Measurements from ENCODE around the gene FOXS1. TPM values are rescaled to one million over a fixed set of nuclear protein-coding genes. Genes with fewer than 3 reads are reported as not detected.

FOXS1 gene
- total and polyA plus RNA-seq, 5 donors from 2014 or later, result not detected

DNA sequence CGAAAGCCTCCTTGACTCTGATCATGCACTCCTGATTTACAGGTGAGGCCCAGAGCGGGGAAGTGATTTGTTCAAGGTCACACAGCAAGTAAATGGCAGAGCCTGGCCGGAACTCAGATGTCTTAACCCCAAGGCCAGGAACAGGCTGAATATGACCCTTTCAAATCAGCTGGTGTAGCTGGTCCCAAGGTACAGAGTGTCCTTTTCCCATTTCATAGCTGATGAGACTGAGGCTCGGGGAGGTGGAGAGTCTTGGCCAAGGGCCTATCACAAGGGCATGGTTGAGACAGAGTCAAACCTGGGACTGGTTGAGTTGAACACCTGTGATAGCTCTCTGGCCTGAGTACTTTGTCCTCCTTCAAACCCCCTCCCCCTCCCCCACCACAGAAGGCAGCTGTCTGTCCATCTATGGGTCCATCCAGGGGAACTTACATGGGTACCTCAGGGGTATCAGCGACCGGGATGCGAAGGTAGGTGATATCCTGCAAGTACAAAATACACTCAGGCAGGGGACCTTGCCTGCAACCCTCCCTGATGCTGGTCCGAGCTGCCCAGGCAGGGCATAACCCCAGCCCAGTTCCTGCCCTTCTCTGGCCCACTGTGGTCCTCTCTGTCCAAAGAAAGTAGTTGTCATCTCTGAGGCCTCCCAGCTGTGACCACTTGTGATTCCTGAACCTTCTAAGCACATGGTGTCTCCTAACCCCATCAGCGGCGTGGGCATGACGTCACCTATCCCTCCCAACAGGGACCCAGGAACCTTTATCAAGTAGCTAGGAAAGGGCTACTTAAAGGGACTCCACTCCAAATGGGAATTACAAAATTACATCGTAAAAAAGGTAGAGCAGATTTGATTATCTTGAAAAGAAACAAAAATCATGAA is 19.4 kb upstream of the FOXS1 start:
- no peak overlapping the region for H3K4me3 Mint-ChIP-seq
- H3K27ac Mint-ChIP-seq, result no peak overlapping the region
- no peak overlapping the region for H3K27ac ChIP-seq (ENCODE audit: insufficient read depth, low read length, poor library complexity, severe bottlenecking)
- H3K27me3 Mint-ChIP-seq, result peaks cover 45% of the 10 kb centered on the region
- H3K4me3 ChIP-seq (ENCODE audit: low read depth, low read length), result no peak overlapping the region
- H3K27me3 ChIP-seq (ENCODE audit: control insufficient read depth, insufficient read depth, low read length), result peaks cover 10% of the 10 kb centered on the region
- H3K4me1 Mint-ChIP-seq, result peaks cover 0 to 25% (median 2%) of the 10 kb centered on the region in 4 donors
- H3K4me1 ChIP-seq (ENCODE audit: control insufficient read depth, insufficient read depth, low read length, poor library complexity, severe bottlenecking), result peaks cover 17% of the 10 kb centered on the region
- ATAC-seq (ENCODE audit: low read depth in 2 of 2), result no peak
- no peaks in the 10 kb centered on the region for H3K36me3 Mint-ChIP-seq
- DNase-seq, result no peak
- H3K36me3 ChIP-seq (ENCODE audit: control insufficient read depth, insufficient read depth, low read length), result no peaks in the 10 kb centered on the region
- no peaks in the 10 kb centered on the region for H3K9me3 ChIP-seq (ENCODE audit: control insufficient read depth in 2 of 2, low read length in 2 of 2)
- no peaks in the 10 kb centered on the region for H3K9me3 Mint-ChIP-seq

DNA sequence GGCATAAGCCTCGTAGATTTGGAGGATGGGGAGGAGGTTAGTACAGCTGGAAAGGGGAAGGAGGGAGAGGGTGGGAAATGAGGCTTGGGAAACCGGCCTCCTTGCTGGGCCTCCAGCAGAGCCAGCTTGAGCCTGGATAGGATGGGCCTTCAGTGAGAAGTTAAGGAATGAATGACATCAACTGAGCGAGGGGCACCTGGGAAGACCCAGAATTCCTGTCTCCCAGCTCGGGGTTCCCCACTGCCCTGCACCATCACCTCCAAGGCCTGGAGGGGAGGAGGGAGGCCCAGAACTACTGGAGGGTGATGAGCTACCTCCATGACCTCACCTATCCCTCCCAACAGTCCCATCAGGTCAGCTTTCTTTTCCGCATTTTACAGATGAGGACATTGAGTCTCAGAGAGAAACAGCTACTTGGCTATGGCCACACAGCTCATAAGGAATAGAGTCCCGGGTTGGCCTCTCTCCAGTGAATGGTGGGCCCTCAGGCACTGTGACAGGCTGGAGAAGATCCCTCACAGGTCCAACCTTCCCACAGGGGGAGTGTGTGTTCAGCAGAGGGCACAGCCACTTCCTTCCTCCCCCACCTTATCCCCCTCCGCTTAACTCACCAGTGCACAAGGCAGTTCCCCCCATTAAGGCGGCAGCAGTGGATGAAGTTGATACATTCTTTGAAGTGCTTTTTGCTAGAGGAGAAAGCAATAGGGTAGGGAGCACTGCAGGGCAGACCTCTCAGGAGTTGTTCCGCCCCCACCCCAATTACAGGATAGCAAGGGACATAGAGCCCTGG is 18.1 kb upstream of the FOXS1 start:
- Mint-ChIP-seq H3K4me1 (peaks cover 0 to 20% (median 2%) of the 10 kb centered on the region in 4 donors), H3K9me3 (no peaks in the 10 kb centered on the region), H3K27me3 (peaks cover 48% of the 10 kb centered on the region), H3K36me3 (no peaks in the 10 kb centered on the region), H3K27ac (no peak overlapping the region), H3K4me3 (no peak overlapping the region)
- Histone ChIP-seq H3K4me1 (ENCODE audit: control insufficient read depth, insufficient read depth, low read length, poor library complexity, severe bottlenecking) (peaks cover 13% of the 10 kb centered on the region), H3K36me3 (ENCODE audit: control insufficient read depth, insufficient read depth, low read length) (no peaks in the 10 kb centered on the region), H3K4me3 (ENCODE audit: low read depth, low read length) (no peak overlapping the region), H3K9me3 (ENCODE audit: control insufficient read depth in 2 of 2, low read length in 2 of 2) (no peaks in the 10 kb centered on the region), H3K27me3 (ENCODE audit: control insufficient read depth, insufficient read depth, low read length) (peaks cover 14% of the 10 kb centered on the region), H3K27ac (ENCODE audit: insufficient read depth, low read length, poor library complexity, severe bottlenecking) (no peak overlapping the region)
- no peak for DNase-seq
- no peak for ATAC-seq (ENCODE audit: low read depth in 2 of 2)

DNA sequence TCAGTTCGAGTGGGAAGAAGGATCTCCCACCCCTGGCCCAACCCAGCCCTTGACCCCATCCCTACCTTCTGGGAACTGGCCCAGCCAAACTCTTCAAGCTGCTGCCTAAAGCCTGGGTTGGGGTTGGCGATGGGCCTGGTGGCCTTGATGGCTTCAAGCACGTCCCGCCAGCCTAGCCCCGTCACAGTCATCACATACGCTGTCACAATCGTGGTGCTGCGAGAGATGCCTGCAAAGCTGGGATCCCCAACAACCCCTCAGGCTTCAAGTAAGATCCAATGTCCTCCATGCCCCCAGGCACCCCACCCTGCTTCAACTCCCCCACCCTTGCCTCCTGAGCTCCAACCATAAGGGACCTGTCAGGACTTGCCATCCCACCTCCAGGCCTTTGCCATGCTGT is 17.1 kb upstream of the FOXS1 start:
- no peak for DNase-seq
- Histone ChIP-seq H3K36me3 (ENCODE audit: control insufficient read depth, insufficient read depth, low read length) (no peaks in the 10 kb centered on the region), H3K27me3 (ENCODE audit: control insufficient read depth, insufficient read depth, low read length) (peaks cover 10% of the 10 kb centered on the region), H3K4me3 (ENCODE audit: low read depth, low read length) (no peak overlapping the region), H3K9me3 (ENCODE audit: control insufficient read depth in 2 of 2, low read length in 2 of 2) (no peaks in the 10 kb centered on the region), H3K4me1 (ENCODE audit: control insufficient read depth, insufficient read depth, low read length, poor library complexity, severe bottlenecking) (peaks cover 13% of the 10 kb centered on the region), H3K27ac (ENCODE audit: insufficient read depth, low read length, poor library complexity, severe bottlenecking) (no peak overlapping the region)
- Mint-ChIP-seq H3K27me3 (peaks cover 45% of the 10 kb centered on the region), H3K27ac (no peak overlapping the region), H3K9me3 (peaks cover 0 to 2% (median 0%) of the 10 kb centered on the region in 7 donors), H3K36me3 (no peaks in the 10 kb centered on the region), H3K4me1 (peaks cover 0 to 20% (median 2%) of the 10 kb centered on the region in 4 donors), H3K4me3 (peak overlapping the region in 2 of 4 donors; percentile 47 to 48)
- no peak for ATAC-seq (ENCODE audit: low read depth in 2 of 2)

DNA sequence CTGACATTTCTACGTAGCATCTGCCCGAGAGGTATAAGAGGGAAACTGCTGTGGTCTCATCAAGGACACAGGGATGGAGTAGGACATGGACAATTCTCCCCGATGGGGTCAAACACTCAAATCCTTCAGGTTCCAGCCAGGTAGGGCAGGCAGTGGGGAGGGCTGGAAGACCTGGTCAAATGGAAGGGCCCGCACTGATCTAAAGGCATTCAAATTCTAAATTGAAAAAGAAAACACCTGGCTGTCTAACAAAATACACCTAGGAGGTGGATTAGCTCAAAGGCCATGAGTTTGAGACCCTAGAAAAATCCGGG is 16.7 kb upstream of the FOXS1 start:
- ATAC-seq (ENCODE audit: low read depth in 2 of 2), result no peak
- no peaks in the 10 kb centered on the region for H3K36me3 ChIP-seq (ENCODE audit: control insufficient read depth, insufficient read depth, low read length)
- DNase-seq, result no peak
- H3K27ac ChIP-seq (ENCODE audit: insufficient read depth, low read length, poor library complexity, severe bottlenecking), result no peak overlapping the region
- peaks cover 0 to 20% (median 2%) of the 10 kb centered on the region in 4 donors for H3K4me1 Mint-ChIP-seq
- H3K27ac Mint-ChIP-seq, result no peak overlapping the region
- H3K36me3 Mint-ChIP-seq, result no peaks in the 10 kb centered on the region
- H3K27me3 ChIP-seq (ENCODE audit: control insufficient read depth, insufficient read depth, low read length), result peaks cover 10% of the 10 kb centered on the region
- no peaks in the 10 kb centered on the region for H3K9me3 ChIP-seq (ENCODE audit: control insufficient read depth in 2 of 2, low read length in 2 of 2)
- peaks cover 42% of the 10 kb centered on the region for H3K27me3 Mint-ChIP-seq
- peak overlapping the region in 3 of 4 donors; percentile 52 to 90 (median 65) for H3K4me3 Mint-ChIP-seq
- H3K4me1 ChIP-seq (ENCODE audit: control insufficient read depth, insufficient read depth, low read length, poor library complexity, severe bottlenecking), result peaks cover 13% of the 10 kb centered on the region
- no peak overlapping the region for H3K4me3 ChIP-seq (ENCODE audit: low read depth, low read length)
- H3K9me3 Mint-ChIP-seq, result peaks cover 0 to 2% (median 0%) of the 10 kb centered on the region in 7 donors

DNA sequence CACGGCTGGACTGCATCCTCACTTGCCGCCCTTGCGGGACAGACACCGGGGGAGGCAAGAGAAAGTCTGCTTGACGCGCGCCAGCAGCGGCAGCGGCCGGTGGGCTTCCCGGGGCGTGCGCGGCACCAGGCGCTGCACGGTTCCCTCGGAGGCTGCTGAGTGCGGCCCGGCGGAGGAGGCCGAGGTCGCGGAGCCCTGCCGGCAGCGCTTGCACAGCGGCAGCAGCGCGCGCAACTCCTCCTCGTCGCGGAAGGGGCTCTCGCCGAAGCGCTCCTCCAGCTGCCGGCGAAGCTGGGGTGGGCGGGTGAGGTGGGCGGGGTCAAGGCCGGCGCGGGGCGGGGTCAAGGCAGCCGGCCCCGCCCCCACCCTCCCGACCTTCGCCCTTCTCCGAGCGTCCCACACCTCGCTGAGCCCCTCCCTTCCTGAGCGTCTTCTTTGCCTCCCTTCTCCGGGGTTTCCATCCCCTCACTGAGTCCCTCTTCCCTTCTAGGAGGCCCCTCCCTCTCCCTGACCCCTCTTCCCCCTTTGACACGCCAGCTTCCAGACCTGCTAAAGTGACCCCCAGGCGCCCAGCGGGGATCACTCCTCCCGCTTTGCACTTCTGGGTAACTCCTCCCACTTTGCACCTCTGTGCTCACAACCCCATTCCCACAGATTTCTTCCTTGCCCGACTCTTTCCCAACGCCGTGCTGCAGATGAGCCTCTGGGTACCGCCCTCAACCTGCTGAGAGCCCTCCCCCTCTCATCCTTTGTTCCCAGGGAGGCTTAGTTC is 16.2 kb upstream of the FOXS1 start:
- H3K27ac ChIP-seq (ENCODE audit: insufficient read depth, low read length, poor library complexity, severe bottlenecking), result no peak overlapping the region
- H3K4me3 Mint-ChIP-seq, result peak overlapping the region in 3 of 4 donors; percentile 52 to 90 (median 65)
- DNase-seq, result peak; percentile 40 to 76 (median 48)
- H3K4me1 ChIP-seq (ENCODE audit: control insufficient read depth, insufficient read depth, low read length, poor library complexity, severe bottlenecking), result peaks cover 13% of the 10 kb centered on the region
- no peaks in the 10 kb centered on the region for H3K36me3 Mint-ChIP-seq
- peaks cover 0 to 2% (median 0%) of the 10 kb centered on the region in 7 donors for H3K9me3 Mint-ChIP-seq
- no peaks in the 10 kb centered on the region for H3K36me3 ChIP-seq (ENCODE audit: control insufficient read depth, insufficient read depth, low read length)
- peak; percentile 56 to 73 for ATAC-seq (ENCODE audit: low read depth in 2 of 2)
- H3K4me1 Mint-ChIP-seq, result peaks cover 0 to 20% (median 2%) of the 10 kb centered on the region in 4 donors
- no peak overlapping the region for H3K4me3 ChIP-seq (ENCODE audit: low read depth, low read length)
- no peak overlapping the region for H3K27ac Mint-ChIP-seq
- H3K9me3 ChIP-seq (ENCODE audit: control insufficient read depth in 2 of 2, low read length in 2 of 2), result no peaks in the 10 kb centered on the region
- peaks cover 10% of the 10 kb centered on the region for H3K27me3 ChIP-seq (ENCODE audit: control insufficient read depth, insufficient read depth, low read length)
- H3K27me3 Mint-ChIP-seq, result peaks cover 37% of the 10 kb centered on the region

DNA sequence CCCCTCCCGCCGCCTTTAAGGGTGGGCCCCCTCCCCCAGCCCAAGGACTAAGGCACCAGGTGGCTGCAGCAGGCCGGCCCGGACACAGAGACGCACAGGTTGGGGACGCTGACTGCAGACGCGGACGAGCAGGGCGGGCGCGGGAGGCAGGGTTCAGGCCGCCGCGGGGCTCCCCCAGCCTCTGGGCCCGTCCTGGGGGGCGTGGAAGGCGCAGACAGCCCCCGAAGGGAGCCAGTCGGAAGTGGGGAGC is 15.7 kb upstream of the FOXS1 start:
- peaks cover 10% of the 10 kb centered on the region for H3K27me3 ChIP-seq (ENCODE audit: control insufficient read depth, insufficient read depth, low read length)

DNA sequence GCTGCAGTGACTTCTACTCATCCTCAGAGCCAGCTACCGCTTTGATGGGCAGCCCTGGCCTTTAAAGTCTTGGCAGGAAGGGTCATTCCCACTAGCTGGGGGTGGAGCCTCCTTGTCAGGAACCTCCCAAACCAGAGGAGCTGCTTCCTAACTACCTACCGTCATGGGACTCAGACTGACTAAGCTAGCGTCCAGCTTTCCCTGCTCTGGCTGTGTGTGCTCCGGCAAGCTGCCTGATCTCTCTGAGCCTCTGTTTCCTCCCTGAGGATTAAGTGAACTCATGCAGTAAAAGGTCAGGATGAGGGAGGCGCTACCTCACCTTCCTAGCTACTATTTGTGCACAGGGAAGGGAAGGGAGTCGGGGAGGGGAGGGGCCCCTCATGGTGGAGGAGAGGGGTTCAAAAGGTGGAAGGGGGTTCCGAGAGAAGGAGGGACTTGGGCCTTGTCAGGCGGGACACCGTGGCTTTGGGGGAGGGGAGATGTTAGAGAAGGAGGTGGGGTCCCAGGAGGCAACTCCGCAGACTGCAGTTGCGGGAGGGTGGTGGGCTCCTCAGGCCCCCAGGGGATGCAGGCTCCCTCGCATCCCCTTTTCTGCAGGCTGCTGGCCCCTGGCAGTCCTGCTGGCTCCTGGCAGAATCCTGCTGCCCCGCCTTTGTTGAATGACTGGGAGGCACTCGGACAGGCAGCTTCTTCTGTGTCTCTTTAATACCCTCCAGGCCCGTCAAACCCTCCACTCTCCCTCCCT is 15.2 kb upstream of the FOXS1 start:
- no peak overlapping the region for H3K27ac ChIP-seq (ENCODE audit: insufficient read depth, low read length, poor library complexity, severe bottlenecking)
- no peaks in the 10 kb centered on the region for H3K9me3 ChIP-seq (ENCODE audit: control insufficient read depth in 2 of 2, low read length in 2 of 2)
- Mint-ChIP-seq H3K36me3 (no peaks in the 10 kb centered on the region), H3K4me3 (peak overlapping the region; percentile 19 to 52 (median 32)), H3K4me1 (peaks cover 0 to 20% (median 2%) of the 10 kb centered on the region in 4 donors), H3K9me3 (peaks cover 0 to 2% (median 0%) of the 10 kb centered on the region in 7 donors), H3K27me3 (peaks cover 35% of the 10 kb centered on the region), H3K27ac (no peak overlapping the region)
- H3K4me3 ChIP-seq (ENCODE audit: low read depth, low read length), result no peak overlapping the region
- DNase-seq (no peak), ATAC-seq (ENCODE audit: low read depth in 2 of 2) (no peak)
- H3K36me3 ChIP-seq (ENCODE audit: control insufficient read depth, insufficient read depth, low read length), result no peaks in the 10 kb centered on the region
- H3K4me1 ChIP-seq (ENCODE audit: control insufficient read depth, insufficient read depth, low read length, poor library complexity, severe bottlenecking), result peaks cover 13% of the 10 kb centered on the region
- peaks cover 11% of the 10 kb centered on the region for H3K27me3 ChIP-seq (ENCODE audit: control insufficient read depth, insufficient read depth, low read length)

More for the DNA sequence above, 15.7 kb upstream of the FOXS1 start:
- H3K27ac Mint-ChIP-seq, result no peak overlapping the region
- peaks cover 13% of the 10 kb centered on the region for H3K4me1 ChIP-seq (ENCODE audit: control insufficient read depth, insufficient read depth, low read length, poor library complexity, severe bottlenecking)
- no peaks in the 10 kb centered on the region for H3K36me3 Mint-ChIP-seq
- H3K4me1 Mint-ChIP-seq, result peaks cover 0 to 20% (median 2%) of the 10 kb centered on the region in 4 donors
- no peak overlapping the region for H3K27ac ChIP-seq (ENCODE audit: insufficient read depth, low read length, poor library complexity, severe bottlenecking)
- peak overlapping the region in 1 of 4 donors; percentile 28 for H3K4me3 Mint-ChIP-seq
- H3K36me3 ChIP-seq (ENCODE audit: control insufficient read depth, insufficient read depth, low read length), result no peaks in the 10 kb centered on the region
- no peaks in the 10 kb centered on the region for H3K9me3 ChIP-seq (ENCODE audit: control insufficient read depth in 2 of 2, low read length in 2 of 2)
- no peak overlapping the region for H3K4me3 ChIP-seq (ENCODE audit: low read depth, low read length)
- ATAC-seq (ENCODE audit: low read depth in 2 of 2) (peak in 1 of 2 donors; percentile 9), DNase-seq (no peak)
- peaks cover 0 to 2% (median 0%) of the 10 kb centered on the region in 7 donors for H3K9me3 Mint-ChIP-seq
- H3K27me3 Mint-ChIP-seq, result peaks cover 35% of the 10 kb centered on the region

Data from CD4-positive, CD25-positive, alpha-beta regulatory T cell (primary cell).